Amniotic stem cell (primary cell): ENCODE measurements around the gene NOA1.

Experiments
- DNase-seq: peaks from one replicate; lab custom pipeline; 2025; lab: John Stamatoyannopoulos, UW

NOA1 gene

DNA sequence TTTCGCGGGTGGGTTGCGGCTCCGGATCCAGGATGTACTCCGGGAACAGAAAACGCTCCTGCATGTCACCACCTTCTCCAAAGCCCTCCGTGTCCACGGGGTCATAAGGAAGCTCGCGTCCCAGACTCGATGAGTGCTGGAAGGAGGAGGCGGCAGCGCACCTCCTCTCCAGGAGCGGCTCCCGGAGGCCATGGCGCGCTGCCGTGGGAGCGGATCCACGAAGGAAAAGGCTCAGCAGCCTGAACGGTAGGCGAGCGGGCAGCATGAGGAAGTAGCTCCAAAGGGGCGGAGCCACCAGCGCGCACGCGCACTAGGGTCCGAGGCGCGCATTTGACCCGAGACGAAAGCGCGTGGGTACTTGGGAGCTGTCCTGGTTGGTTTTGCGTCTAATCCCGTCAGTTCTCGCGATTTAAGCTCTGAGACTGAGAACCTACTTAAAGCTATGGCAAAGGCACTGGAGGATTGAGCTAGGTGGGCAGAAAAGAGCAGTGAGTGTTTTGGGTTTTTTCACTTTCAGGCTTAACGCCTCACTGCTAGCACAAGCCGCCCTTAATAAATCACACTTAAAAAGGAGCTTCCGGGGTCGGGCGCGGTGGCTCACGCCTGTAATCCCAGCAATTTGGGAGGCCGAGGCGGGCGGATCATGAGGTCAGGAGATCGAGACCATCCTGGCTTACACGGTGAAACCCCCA lies at the start of gene NOA1:
TSS of gene NOA1 (minus strand) at position 286 of the 692 bp plus-strand sequence. CDS start at position 265, 21 bp downstream.
- peak; percentile 96 for DNase-seq

DNA sequence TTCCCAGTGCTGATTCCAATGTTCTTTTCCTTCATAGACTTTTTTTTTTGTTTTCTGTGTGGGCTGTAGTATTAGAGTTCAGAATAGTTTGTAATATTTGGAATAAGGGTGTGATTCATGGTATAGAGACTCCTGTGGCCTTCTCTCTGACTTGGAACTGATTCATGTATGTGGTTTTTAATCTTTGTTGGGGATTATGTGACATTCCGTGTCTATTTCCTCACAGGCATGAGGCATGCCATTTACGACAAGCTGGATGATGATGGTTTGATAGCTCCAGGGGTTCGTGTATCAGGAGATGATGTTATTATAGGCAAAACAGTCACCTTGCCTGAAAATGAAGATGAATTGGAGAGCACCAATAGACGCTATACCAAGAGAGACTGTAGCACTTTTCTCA lies 45.7 kb upstream of the NOA1 start:
- DNase-seq: peak; percentile 79

DNA sequence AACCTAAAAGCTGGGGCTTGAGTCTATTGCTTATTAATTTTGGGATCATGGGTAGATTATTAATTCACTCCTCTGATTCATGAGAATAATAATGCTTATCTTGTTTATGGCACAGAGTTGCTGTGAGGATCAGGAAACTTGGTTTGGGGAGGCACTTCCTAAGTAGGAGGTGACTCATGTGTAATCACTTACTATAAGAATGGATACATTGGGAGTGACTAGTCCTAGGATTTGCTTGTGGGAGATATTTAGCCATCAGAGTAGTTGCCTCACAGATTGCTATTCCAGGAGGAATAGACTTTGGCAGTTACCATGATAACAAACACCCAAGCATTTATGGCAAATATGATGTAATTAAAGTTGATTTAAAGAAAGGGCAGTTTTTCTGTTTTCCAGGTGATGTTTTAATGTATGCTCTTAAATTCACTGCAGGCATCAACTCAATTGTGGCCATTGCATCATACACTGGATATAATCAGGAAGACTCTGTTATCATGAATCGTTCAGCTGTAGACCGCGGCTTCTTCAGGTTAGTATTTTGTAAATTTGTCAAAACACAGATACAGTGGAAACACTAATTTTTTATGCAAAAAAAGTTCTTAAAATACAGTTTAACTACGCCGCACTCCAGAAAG lies 43.2 kb upstream of the NOA1 start:
- DNase-seq: peak; percentile 59

DNA sequence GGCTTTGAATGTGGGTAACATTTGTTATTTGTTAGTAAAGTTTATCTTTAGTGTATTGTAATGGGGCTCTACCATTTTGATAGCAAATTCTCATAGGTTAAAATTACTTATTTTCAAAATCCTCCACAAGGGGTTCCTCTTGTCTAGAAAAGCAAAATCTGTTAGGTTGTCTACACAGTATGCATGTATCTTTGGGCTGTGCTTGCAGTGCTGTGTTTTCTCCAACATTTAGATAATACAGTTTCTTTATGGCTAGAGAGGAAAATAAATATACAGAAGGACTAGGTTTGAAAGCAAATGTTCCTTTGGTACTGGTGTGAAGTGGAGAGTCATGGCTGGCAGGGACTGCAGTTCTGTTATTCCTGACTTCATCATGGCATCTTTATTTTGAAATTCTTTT lies 41.6 kb upstream of the NOA1 start:
- DNase-seq: no peak

DNA sequence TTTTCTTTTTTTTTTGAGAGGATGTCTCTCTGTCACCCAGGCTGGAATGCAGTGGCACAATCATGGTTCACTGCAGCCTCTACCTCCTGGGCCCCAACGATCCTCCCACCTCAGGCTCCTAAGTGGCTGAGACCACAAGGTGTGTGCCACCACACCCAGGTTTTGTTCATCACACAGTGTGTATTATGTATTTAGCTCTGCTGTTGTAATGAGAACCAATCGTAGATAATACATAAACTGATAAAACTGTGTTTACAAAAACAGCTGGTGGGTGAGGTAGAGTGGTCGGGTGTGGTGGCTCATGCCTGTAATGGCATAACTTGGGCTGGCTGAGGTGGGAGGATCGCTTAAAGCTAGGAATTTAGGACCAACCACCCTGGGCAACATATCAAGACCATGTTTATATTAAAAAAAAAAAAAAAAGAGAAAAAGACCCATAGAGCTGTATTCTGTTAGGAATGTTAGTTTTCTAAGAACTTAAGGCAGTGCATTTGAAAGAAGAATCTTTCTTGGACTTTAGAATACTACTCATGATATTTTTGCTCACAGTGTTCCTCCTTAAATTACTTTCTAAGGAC lies 36.2 kb upstream of the NOA1 start:
- no peak for DNase-seq

DNA sequence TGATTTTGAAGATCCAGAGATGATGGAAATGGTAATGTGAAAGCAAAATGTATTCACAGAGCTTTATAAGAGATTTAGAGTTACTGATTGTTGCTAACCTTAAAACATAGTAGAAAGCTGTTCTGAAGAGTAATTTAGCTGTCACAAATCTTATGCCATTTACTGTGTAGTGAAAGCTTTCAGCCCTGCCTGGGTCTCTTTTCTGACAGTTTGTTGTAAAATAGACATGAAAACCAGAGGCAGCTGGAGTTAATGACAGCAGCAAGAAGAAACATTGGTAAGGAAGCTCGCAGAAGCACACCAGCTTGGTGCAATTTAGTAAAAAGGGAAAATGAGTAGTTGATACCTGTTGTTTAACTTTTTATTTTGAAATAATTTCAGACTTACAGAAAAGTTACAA lies 22.3 kb upstream of the NOA1 start:
- no peak for DNase-seq

DNA sequence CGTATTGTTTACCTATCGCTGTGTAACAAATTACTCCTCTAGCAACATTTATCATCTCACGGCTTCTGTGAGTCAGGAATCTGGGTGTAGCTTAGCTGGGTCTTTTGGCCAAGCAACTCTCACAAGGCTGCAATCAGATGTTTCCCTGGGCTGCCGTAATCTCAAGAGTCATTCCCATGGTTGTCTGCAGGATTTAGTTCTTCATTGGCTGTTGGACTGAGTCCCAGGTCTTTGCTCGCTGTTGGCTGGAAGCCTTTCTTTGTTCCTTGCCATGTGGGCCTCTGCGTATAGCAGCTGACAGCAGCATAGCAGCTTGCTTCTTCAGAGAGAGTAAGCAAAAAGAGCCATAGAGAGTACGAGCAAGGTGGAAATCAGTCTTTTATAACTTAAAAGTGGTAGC lies 18.1 kb upstream of the NOA1 start:
- no peak for DNase-seq

DNA sequence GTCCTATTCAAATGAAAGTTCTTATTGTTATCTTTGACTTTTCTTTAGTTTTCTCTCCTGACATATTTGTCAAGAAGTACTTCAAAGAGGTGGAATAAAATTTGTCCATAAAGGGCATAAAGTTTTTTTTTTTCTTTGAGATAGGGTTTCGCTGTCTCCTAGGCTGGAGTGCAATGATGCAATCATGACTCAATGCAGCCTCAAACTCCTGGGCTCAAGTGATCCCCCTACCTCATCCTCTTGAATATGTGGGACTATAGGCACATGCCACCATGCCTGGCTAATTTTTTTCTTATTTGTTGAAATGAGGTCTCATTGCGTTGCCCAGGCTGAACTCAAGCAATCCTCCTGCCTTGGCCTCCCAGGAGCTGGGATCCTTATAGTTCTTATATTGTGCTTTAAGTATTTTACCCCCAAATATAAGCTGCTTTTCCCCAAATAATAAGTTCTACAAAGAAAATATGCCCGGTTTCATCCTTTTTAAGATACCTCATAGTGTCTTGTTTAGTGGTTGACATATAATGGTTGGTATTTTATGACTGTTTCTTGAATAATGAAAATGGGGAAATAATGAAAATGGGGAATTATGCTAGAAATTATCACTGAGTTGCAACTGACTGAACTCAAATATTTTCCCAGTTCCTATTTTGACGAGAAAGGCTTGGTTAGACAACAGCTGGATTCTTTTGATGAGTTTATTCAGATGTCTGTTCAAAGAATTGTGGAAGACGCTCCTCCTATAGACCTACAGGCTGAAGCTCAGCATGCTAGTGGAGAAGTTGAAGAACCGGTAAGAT lies 12.9 kb upstream of the NOA1 start:
- DNase-seq: no peak

DNA sequence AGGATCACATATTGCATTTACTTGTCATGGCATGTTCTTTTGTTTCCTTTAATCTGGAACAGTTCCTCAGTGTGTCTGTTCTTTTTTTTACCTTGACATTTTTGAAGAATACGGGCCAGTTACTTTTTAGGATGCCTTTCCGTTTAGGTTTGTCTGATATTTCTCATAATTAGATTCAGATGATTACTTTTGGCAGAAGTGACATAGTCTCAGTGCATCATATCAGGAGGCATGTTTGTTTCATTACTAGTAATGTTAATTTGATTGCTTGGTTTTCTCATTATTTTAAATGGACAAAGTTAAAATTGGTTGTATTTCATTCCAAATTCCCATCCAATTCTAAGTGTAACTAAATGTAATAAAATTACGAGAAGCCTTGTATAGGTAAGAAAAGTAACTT lies 9.5 kb upstream of the NOA1 start:
- no peak for DNase-seq

DNA sequence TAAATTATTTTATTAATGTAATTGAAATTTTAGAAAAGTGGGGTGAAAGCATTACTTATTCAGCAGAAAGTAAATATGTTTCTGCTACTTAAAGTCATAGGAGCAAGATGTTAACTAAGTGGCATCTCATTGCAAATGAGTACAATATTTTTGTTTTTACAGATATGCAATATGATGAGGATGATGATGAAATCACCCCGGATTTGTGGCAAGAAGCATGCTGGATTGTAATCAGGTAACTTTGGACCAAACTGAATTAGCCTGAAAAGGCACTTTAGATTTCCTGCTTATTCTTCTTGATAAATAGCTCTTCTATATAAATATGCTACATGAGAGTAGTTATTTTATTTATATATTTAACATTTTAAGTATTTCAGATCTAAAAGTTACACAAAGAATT lies 8.8 kb upstream of the NOA1 start:
- no peak for DNase-seq

DNA sequence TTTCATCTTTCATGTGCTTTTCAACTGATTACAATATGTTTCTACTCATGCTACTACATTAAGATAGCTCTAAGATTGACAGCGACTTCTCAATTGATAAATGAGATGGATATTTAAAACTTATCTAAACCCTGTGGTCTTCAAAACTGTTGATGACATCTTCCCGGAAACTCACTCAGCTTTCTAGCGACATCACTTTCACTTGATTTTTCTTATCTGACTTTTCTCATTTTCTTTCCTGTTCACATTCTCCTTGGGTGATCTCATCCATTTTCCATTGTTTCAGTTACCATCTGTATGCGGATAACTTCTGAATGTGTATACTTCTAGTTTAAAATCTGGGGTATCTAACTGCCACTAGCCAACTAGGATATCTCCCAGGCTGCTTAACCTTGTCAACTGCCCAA lies 4.4 kb upstream of the NOA1 start:
- no peak for DNase-seq

DNA sequence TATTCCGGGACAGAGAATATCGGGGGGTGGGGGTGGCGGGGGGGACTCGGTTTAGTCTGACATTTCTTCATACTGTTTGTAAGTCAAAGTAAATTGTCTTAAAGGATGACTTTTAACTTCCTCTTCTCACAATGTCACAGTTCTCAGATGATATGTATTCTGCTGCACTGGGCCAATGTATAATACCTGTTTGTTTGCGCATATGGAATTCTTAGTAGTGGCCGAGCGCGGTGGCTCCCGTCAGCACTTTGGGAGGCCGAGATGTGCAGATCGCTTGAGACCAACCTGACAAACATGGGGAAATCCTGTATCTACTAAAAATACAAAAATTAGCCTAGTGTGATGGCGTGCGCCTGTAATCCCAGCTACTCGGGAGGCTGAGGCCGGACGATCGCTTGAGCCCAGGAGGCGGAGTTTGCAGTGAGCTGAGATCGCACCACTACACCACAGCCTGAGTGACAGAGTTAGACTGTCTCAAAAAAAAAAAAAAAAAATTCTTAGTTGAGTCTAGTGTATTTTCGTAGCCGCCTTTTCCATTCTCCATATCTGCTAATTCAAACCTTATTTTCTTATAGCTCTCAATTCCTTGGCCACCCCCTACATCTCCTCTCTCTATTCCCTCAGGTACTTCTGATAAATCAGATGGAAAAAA lies 2.1 kb upstream of the NOA1 start:
- no peak for DNase-seq

DNA sequence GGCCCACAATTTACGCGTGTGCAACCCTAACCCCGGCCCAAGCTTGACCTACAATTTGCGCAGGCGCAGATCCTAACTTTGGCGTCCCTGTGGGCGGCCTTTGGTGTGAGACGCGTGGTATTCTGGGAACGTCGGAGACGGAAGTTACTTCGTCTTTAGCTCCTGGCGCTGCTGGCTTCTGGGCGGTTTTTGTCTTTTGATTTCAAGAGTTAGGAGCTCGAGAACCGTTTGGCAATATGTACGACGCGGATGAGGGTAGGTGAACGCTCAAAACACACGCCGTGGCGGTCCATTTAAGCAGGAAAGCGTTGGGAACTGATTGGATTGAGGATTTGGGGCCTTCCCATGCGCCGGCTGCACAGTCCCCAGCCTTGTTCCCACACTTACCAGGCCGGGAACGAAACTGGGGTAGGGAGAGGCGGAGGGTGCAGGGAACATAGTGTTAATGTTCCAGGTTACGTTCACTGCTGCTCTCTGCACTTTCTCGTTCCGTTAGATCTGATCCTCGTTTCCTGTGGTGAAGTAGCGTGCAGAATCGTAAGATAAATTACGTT lies 1.4 kb upstream of the NOA1 start, which contains the start of gene POLR2B:
TSS of gene POLR2B (plus strand) at position 147 of the 554 bp plus-strand sequence. CDS start at position 237, 90 bp downstream.
- DNase-seq: peak; percentile 87

DNA sequence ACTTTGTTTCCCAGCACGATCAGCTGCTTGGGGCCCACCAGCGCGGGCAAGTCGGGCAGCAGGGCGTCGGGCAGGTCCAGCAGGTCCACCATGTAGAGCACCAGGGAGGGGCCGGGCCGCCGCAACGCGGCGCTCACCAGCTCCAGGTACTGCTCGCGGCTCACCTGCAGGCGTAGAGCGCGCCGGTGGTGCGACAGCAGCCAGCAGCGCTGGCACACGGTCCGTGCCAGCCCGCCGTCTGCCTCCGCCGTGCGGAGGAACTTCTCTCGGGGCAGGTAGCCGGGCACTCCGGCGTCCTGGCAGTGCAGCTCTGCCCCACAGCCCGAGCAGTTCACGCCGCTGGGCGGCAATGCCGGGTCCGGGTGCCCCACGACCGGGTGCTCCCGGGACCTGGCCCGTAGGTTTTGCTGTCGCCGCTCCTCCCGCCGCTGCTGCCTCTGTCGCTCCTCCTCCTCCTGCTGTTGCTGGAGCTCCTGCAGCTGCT lies 527 bp downstream of the NOA1 start:
- DNase-seq: no peak

DNA sequence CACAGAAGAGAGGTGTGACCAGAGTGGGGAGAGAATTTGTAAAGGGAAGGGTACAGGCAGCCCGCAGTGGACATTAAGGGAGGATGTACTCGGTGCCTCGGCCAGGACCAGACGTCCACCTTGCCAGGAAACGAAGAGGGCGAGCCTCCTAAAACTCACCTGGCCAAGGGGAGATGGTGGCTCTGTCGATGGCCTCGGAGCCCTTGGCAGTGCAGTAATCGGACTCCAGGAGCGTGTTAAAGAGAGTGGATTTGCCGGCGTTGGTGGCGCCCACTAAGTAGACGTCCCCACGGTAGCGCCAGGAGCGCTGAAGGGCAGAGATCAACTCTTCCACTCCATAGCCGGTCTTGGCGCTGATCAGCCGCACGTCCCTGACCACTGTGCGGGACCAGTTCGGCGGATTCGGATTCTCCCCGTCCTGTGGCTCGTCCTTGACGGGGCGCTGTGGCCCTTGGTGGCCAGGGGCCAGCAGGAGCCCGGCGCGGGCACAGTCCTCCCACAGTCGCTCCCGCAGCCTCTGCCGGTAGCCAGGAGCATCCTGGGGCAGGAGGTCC lies 1.0 kb downstream of the NOA1 start:
- DNase-seq: no peak

DNA sequence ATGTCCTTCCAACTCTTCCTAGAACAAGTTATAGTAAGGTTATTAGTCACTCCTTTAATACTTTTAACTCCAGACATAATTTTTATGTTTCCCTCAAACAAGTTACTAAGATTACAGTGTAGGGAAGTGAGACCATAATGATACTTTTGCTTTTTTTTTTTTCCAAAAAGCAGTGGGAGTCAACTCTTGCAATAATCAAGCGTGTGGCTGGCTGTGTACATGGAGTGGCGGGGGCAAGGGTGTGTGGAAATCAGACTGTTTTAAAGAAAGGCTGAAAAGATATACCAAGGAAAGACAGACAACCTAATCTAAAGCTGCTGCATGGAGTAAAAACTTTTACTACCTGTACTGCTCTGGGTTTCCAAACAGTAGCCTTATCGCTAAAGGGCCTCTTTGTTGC lies 4.1 kb downstream of the NOA1 start:
- DNase-seq: no peak

DNA sequence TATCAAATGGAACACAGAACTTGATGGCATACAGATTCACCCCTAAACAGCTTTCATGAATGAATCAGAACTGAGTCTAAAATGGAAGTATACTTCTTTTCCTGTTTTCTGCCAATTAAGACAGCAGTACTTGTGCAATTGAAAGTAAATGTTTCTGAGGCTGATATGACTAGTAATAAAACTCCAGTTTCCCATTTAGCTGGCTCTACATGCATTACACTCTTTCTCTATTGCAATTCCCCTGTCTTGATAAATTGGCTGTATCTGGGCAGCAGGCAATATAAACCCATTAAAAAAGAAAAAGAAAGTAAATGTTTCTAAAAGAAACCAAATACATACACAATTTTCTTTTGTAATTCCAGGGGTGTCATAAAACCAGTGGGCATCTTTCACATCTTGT lies 4.6 kb downstream of the NOA1 start:
- DNase-seq: no peak

DNA sequence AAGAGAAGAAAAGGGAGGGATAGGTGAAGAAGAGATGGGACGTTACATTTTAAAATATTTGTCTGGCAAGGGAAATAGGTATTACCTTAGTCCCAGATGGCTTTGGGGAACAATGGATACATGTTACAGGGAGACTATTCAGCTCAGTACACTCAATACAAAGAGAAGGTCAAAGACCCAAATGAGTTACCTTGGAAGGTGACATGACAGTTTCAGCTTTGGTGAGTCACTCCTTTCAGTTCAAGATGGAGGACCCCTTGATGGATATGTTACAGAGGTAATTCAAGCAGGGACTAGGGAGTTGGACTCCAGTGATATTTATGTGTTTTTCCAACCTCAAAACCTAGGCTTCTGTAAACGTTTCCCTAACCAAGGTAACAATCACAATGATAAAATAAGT lies 5.0 kb downstream of the NOA1 start:
- DNase-seq: no peak

DNA sequence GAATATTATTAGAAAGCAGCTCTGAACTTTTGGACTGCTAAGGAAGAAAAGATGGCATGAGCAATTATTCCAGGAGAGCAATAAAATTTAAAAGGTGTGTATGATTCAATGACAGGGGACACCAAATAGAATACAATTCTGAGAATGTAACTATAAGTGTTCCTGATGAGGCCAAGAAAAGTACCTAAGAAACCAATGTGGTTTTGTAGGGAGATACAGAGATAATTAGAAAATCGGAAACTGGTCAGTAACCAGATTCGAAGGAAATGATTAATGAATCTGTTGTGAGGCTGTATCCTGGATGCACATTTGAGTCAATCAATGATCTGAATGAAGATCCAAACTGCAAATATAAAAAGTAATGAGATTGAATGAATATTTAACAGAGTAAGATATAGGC lies 6.0 kb downstream of the NOA1 start:
- no peak for DNase-seq

DNA sequence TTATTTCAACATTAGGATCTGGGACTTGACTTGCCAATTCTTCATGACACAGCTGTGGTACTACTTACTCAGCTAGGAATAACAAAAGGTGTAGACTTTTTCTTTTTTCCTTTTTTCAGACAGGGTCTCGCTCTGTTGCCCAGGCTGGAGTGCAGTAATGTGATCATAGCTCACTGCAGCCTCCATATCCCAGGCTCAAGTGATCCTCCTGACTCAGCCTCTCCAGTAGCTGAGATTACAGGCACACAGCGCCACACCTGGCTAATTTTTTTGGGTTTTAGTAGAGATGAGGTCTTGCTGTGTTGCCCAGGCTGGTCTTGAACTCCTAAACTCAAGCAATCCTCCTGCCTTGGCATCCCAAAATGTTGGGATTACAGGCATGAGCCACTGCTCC lies 16.3 kb downstream of the NOA1 start:
- no peak for DNase-seq

DNA sequence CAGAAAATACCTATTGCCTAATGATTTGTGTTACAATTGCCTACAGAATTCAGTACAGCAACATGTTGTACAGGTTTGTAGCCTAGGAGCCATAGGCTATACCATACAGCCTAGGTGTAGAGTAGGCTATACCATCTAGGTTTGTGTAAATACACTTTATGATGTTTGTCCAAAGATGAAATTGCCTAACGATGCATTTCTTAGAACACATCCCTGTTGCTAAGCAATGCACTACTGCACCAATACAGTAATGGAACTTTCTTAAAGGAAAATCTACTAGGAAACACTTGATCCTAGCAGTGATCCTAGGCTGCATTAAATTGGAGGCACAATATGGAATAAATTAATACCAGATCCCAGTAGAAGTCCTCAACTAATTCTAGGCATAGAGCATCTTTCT lies 18.3 kb downstream of the NOA1 start:
- DNase-seq: no peak
